OCI-LY3 (cell line): Measurements from ENCODE around the gene ELFN2.

Source experiments
- H2AFZ ChIP-seq: fragments of 200-600, 300-600 bp; shearing (Covaris generic); 2 replicates; pipeline ENCODE4 v1.6.0; 2014; ENCODE audit warnings: antibody characterized with exemption, low read depth, low read length
- H3K27ac ChIP-seq: fragments of 200-600, 300-600 bp; sonication (generic); 2 replicates; pipeline ENCODE4 v1.5.1; 2014; ENCODE audit warnings: mild to moderate bottlenecking, low read length, moderate library complexity, mixed read lengths
- H3K27me3 ChIP-seq: fragments of 200-600, 300-600 bp; sonication (generic); 2 replicates; pipeline ENCODE4 v1.6.1; 2014; ENCODE audit warnings: low read depth, low read length, mixed read lengths
- H3K36me3 ChIP-seq: fragments of 200-600, 300-600 bp; sonication (generic); replicated peaks from 2 replicates; pipeline ENCODE3; 2014; ENCODE audit warnings: low read depth, low read length, mixed read lengths
- H3K4me1 ChIP-seq: fragments of 300-600, 200-600 bp; sonication (generic); 2 replicates; pipeline ENCODE4 v1.6.1; 2014; ENCODE audit warnings: low read length, mixed read lengths
- H3K4me2 ChIP-seq: fragments of 200-600, 300-600 bp; sonication (generic); 2 replicates; pipeline ENCODE4 v1.6.1; 2014; ENCODE audit warnings: low read length, mixed read lengths
- H3K4me3 ChIP-seq: fragments of 300-600, 200-600 bp; sonication (generic); 2 replicates; pipeline ENCODE4 v1.5.1; 2014; ENCODE audit warnings: antibody characterized with exemption, mild to moderate bottlenecking, low read length, moderate library complexity
- H3K79me2 ChIP-seq: fragments of 300-600, 200-600 bp; shearing (Covaris generic); 2 replicates; pipeline ENCODE4 v1.6.1; 2014; ENCODE audit warnings: mild to moderate bottlenecking, low read length, mixed read lengths
- H3K9ac ChIP-seq: fragments of 300-600, 200-600 bp; shearing (Covaris generic); 2 replicates; pipeline ENCODE4 v1.6.0; 2014; ENCODE audit warnings: mild to moderate bottlenecking, low read length, moderate library complexity
- H3K9me3 ChIP-seq: fragments of 200-600, 300-600 bp; shearing (Covaris generic); 2 replicates; pipeline ENCODE4 v1.6.1; 2014; ENCODE audit warnings: low read length, mixed read lengths; ENCODE audit not compliant: insufficient read depth
- H4K20me1 ChIP-seq: fragments of 200-600, 300-600 bp; sonication (generic); 2 replicates; pipeline ENCODE4 v1.6.1; 2016; ENCODE audit warnings: low read length, mixed read lengths; ENCODE audit not compliant: insufficient read depth
- CTCF ChIP-seq: fragments of 200-600, 300-600 bp; sonication (generic); IDR thresholded peaks from 2 replicates; pipeline ENCODE4 v1.5.1; 2014; ENCODE audit warnings: antibody characterized with exemption, low read length, low read depth
- EZH2phosphoT487 ChIP-seq: fragments of 200-600 bp; shearing (Covaris generic); IDR thresholded peaks from 2 replicates; pipeline ENCODE4 v1.6.1; 2018; ENCODE audit warnings: antibody characterized with exemption, mixed run types, low read depth

The ELFN2 gene

DNA sequence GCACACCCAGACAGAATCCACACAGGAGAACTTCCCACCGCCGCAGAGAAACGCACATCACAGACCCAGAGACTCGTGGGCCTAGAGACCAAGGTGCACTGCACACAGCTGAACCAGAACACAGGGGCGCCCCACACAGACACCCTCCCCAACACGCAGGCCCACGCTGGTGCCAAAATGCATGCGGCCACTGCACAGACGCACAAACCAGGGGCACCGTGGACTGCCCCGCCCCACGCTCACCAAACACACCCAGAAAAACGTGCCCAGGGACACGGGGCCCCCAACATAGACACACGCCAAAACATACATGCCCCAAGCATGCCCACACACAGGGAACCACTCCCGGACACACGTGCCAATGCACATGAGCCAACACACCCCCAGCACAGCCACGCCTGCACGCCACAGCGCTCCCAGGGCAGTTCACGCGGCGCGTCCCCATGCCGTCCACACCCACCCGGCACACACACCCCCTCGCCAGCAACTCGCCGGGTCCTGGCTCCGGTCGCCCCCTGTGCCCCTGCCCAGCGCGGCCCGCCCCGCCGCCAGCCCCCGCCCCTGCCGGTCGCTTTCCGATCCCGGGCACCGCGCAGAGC, 7.8 kb downstream of the ELFN2 start:
- H3K27ac ChIP-seq, result no peak overlapping the region
- H3K9ac ChIP-seq, result no peak overlapping the region
- peaks cover 29% of the 10 kb centered on the region for H3K27me3 ChIP-seq
- H4K20me1 ChIP-seq, result no peaks in the 10 kb centered on the region
- no peak overlapping the region for H2AFZ ChIP-seq
- TF ChIP-seq CTCF, result no peak
- TF ChIP-seq EZH2phosphoT487, result no peak
- H3K9me3 ChIP-seq, result no peaks in the 10 kb centered on the region
- no peaks in the 10 kb centered on the region for H3K4me1 ChIP-seq
- H3K4me2 ChIP-seq, result no peak overlapping the region
- H3K4me3 ChIP-seq, result no peak overlapping the region
- no peaks in the 10 kb centered on the region for H3K36me3 ChIP-seq
- no peaks in the 10 kb centered on the region for H3K79me2 ChIP-seq

DNA sequence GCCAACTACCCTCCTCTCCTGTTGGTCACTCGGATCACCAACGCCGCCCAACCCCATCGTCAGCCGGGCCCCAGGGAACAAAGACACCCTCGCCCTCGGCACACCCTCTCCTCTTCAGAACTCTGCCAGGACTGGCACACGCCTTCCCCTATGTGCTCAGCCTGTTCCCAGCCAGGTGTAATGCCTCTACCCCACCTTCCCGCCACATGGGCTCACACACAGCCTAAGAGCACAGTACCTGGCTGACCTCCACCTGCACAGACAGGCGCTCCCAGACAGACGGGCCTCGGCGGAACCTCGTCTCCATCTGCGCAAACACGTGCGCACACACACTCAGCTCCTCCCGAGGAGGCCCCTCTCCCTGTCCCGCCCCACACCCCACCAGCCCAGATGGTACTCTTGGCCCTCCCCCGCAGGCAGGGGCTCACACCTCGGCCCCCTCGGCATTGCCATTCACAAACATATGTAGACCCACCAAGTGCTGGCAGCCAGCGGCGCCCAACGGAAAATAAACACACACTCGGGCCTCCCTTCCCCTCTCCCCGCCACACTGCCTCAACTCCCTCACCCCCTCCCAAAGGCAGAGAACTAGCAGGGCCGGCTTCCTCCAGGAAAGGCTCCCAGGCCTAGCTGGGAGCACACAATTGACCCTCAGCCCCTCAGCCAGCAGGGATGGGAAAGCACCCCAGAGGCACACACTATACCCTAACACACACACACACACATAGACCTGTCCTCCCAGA, 8.5 kb downstream of the ELFN2 start:
- Histone ChIP-seq H3K36me3 (no peaks in the 10 kb centered on the region), H3K4me3 (no peak overlapping the region), H3K9me3 (no peaks in the 10 kb centered on the region), H3K27me3 (peaks cover 29% of the 10 kb centered on the region), H2AFZ (no peak overlapping the region), H3K9ac (no peak overlapping the region), H4K20me1 (no peaks in the 10 kb centered on the region), H3K27ac (no peak overlapping the region), H3K4me2 (no peak overlapping the region), H3K79me2 (no peaks in the 10 kb centered on the region), H3K4me1 (no peaks in the 10 kb centered on the region)
- TF ChIP-seq EZH2phosphoT487 (no peak), CTCF (no peak)

DNA sequence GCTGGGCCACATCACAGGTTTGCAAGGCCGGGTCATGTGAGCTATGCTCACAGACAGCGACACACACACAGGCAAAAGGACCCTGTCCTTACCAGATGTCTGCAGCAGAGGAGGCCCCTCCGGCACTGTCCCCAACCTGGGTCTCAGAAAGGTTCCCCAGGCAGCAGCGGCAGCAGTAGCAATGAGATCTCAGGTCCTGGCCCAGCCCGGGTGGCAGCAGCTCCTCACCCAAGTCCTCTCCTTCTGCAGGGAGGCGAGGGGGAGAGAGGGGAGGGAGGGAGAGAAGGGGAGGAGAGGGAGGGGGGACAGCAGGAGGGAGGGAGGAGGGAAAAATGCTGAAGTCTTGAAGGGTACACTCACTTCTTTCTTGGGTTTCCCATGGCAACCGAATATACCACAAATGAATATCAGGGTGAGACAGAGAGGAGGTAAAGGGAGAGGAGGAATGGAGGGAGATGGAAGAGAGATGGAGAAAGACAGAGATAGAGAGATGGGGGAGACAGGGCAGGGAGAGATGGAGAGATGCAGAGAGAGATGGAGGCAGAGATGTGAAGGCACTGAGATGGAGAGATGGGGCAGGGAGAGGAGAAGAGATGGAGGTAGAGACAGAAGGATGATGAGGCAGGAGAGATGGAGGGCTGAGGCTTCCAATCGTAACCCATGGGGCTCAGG, 9.5 kb downstream of the ELFN2 start:
- Histone ChIP-seq H2AFZ (no peak overlapping the region), H3K4me3 (no peak overlapping the region), H3K4me2 (no peak overlapping the region), H4K20me1 (no peaks in the 10 kb centered on the region), H3K9me3 (no peaks in the 10 kb centered on the region), H3K4me1 (no peaks in the 10 kb centered on the region), H3K27ac (no peak overlapping the region), H3K9ac (no peak overlapping the region), H3K27me3 (peaks cover 33% of the 10 kb centered on the region), H3K79me2 (no peaks in the 10 kb centered on the region), H3K36me3 (no peaks in the 10 kb centered on the region)
- TF ChIP-seq EZH2phosphoT487 (no peak), CTCF (no peak)

- no peak overlapping the region for H3K27ac ChIP-seq
- no peak overlapping the region for H3K4me3 ChIP-seq
- H3K79me2 ChIP-seq, result no peaks in the 10 kb centered on the region
- H2AFZ ChIP-seq, result no peak overlapping the region
- no peaks in the 10 kb centered on the region for H3K9me3 ChIP-seq
- no peak overlapping the region for H3K9ac ChIP-seq
- no peak overlapping the region for H3K4me2 ChIP-seq
- no peak for TF ChIP-seq EZH2phosphoT487
- no peak for TF ChIP-seq CTCF
- no peaks in the 10 kb centered on the region for H3K4me1 ChIP-seq
- peaks cover 34% of the 10 kb centered on the region for H3K27me3 ChIP-seq
- H4K20me1 ChIP-seq, result no peaks in the 10 kb centered on the region
- no peaks in the 10 kb centered on the region for H3K36me3 ChIP-seq
These were observed 10.0 kb downstream of the ELFN2 start for GRCh38 chr22:37417264-37417663.
